GM12864 (cell line): ENCODE data around the gene TEX22.

Experiments used
- DNase-seq: peaks from one replicate; pipeline ENCODE4 v3.0.0-alpha.2; 2011; ENCODE audit warnings: low read depth
- H3K4me3 ChIP-seq: 2 replicates; pipeline ENCODE4 v1.5.1; 2011; ENCODE audit warnings: mild to moderate bottlenecking, low read depth, low read length, control low read depth
- TF ChIP-seq, protein P1 (sequence below): IDR thresholded peaks from 2 replicates; pipeline ENCODE4 v1.5.1; 2011; ENCODE audit warnings: low read depth, mild to moderate bottlenecking, moderate library complexity, low read length, control low read depth, inconsistent platforms; ENCODE audit errors: missing control alignments

The TEX22 gene

DNA sequence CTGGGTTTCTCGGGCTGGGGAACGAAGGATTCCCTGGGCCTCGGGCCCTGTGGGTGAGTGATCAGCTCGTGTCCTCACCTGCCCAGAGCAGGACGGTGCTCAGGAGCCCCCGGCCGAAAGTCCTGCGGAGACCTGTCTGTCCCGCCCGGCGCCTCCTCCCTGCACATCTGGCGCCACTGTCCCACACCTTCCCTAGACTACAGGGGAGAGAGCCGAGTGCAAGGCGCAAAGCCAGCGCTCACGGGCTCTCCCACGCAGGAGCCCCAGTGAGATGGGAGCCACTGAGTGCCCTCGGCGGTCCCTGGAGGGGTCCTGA, 13.1 kb upstream of the TEX22 start:
- TF ChIP-seq, protein P1, sequence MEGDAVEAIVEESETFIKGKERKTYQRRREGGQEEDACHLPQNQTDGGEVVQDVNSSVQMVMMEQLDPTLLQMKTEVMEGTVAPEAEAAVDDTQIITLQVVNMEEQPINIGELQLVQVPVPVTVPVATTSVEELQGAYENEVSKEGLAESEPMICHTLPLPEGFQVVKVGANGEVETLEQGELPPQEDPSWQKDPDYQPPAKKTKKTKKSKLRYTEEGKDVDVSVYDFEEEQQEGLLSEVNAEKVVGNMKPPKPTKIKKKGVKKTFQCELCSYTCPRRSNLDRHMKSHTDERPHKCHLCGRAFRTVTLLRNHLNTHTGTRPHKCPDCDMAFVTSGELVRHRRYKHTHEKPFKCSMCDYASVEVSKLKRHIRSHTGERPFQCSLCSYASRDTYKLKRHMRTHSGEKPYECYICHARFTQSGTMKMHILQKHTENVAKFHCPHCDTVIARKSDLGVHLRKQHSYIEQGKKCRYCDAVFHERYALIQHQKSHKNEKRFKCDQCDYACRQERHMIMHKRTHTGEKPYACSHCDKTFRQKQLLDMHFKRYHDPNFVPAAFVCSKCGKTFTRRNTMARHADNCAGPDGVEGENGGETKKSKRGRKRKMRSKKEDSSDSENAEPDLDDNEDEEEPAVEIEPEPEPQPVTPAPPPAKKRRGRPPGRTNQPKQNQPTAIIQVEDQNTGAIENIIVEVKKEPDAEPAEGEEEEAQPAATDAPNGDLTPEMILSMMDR = no peak
- no peak for DNase-seq
- no peak overlapping the region for H3K4me3 ChIP-seq

DNA sequence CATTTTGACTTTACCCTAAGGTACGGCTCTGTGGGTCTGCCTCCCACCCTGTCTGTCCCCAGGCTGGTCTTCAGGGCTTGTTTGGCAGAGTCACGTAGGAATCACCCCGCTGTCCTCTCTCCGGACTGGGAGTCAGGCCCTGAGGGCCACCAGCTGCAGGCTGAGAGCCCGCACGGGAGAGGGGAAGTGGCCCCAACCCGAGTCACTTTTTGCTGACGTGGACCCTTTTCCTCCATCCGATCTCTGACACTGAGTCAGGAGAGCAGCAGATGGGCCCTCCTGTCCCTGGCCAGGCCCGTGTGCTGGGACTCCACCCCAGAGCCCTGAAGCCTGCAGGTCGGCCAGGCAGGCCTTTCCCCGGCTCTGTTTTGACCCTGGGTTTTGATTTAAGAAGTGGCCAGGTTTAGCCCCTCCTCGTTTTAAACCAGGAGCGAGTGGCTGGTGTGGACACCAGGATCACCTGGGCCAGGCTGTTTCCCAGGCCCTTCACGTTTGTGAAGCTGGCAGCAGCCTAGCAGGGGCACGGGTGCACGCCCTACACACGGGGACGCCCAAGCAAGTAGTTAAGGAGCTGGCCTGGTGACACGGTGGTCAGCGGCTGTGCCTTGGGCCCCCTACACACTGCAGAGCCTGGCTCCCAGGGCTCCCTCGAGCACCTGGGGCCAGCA, 12.5 kb upstream of the TEX22 start:
- no peak for DNase-seq
- TF ChIP-seq, protein P1 = no peak
- H3K4me3 ChIP-seq = no peak overlapping the region

DNA sequence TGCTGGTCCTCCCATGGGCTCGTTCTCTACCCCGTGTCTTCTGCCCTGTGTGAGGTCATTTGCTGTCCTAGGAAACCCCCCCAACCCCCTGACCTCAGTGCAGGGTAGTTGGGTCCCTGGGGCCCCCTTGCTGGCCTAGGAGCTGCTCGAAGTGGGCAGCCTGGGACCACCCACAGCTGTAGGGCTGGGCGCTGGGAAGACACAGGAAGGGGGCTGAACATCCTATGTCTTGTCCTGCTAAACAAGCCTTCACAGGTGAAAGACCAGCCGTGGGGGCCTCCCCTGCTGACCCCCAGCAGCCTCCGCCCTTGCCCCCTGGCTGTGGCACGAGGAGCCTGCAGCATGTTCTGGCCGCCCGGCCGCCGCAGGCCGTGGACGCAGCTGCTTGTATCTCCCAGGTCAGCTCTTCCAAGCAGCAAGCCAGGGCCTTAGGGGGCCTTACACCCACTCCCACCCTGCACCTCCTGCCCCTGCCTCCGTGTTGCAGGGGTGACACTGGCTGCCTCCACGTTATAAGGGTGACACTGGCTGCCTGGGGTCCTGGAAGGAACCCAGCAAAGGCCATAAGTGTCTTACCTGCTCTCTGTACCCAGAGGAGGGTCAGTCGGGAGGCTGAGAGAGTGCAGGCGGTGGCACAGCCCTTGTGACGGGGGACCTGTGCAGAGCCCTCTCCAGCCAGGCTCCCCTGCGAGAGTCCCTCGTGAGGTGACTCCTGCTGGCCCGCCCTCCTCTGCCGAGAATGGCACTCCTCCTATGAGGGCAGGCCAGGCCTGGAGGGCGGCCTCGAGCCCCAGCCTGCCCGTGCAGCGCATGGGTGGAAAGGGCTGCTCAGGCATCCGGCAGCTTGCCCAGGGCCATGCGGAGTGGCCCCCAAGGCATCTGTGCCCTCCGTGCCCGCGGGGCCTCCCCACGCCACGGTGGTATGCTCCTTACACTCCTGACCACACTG, 11.5 kb upstream of the TEX22 start:
- no peak overlapping the region for H3K4me3 ChIP-seq
- TF ChIP-seq, protein P1 = no peak
- no peak for DNase-seq

DNA sequence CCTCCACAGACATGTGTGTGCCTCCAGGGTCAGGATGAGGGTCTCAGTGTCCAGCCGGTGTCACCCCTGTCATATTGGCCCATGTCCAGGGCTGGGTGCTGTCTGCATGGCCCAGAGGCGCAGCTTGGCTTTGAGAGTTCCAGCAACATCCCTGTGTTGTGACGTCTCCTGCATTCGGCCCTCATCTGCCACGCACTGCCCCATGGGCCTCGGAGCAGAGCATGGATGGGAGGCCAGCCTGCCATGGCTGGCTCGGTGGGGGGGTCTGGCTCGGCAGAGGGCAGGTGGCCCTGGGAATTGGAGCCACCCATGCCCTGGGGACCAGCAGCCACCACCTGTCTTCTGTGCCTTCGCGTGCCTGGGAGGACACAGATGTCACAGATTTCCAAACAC, 10.8 kb upstream of the TEX22 start:
- DNase-seq = no peak
- TF ChIP-seq, protein P1 = no peak
- H3K4me3 ChIP-seq = no peak overlapping the region

DNA sequence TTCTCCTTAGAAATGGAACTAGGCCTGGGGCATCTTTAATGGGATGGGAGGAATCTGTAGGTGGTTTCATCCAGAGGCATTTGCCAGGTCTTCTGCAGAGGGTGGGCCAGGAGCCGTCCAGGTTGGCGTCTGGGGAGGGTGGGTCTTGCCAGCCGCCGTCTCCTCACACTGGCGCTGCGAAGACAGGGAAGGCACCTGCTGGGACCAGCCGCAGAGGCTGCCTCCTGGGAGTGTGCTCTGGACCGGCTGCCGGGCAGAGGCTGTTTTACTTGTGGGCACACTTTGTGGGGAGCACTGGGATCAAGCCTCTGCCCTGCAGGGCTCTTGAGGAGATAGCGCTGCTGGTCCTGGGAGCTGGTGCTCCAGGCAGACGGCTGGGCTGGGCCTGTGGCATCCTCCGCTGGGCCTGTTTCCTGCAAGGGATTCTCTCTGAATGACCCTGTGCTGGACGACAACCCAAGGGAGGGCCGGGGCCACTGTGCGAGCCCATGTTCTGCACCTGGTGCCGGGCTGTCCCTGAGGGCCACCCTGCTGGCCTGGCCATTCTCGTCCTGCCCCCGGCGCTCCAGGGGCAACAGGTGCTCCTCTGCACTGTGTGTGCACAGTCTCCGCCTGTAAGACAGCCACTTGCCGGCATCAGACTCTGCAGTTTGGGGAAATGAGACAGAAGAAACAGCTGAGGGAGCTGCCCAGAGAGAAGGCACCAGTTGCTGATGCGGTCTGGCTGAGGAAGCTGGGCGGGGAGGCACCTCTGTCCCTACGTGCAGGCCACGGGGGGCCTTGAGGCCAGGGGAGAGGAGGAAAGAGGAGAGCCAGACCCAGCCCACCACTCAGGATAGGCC, 10.0 kb upstream of the TEX22 start:
- DNase-seq = no peak
- TF ChIP-seq, protein P1 = no peak

DNA sequence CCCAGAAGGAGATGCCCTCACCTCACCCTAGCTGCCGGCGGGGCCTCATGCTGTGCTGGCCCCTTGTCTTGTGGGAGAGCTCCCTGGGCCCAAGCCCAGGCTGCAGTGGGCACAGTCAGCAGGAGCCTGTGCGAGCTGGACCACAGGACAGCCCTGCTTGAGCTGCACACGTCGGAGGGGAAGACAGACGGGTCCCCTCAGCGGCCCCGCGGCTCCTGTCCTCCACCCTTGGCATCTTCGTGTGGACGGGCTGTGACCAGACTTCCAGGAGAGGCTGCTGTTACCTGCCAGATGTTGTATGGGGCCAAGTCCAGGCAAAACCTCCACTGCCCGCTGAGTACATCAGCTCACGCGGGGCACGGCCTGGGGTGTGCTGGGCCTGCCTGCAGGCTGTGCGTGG, 9.4 kb upstream of the TEX22 start:
- no peak overlapping the region for H3K4me3 ChIP-seq
- TF ChIP-seq, protein P1 = no peak
- DNase-seq = no peak

More for the DNA sequence above, 10.0 kb upstream of the TEX22 start:
- no peak overlapping the region for H3K4me3 ChIP-seq
